A673 (cell line): ENCODE results near the gene MANSC4.

Source experiments
- EZH2 ChIP-seq: fragments of 200-600 bp; sonication (generic); IDR thresholded peaks from 2 replicates; pipeline ENCODE4 v1.6.1; 2017; ENCODE audit warnings: borderline replicate concordance, low read depth, mild to moderate bottlenecking, mixed read lengths, antibody characterized with exemption, low read length; ENCODE audit not compliant: poor library complexity, severe bottlenecking
- TF ChIP-seq, protein P1 (sequence below): fragments of 300-800, 200-600 bp; sonication (generic); conservative IDR thresholded peaks from 2 replicates; pipeline ENCODE4 v1.5.1; 2017; ENCODE audit warnings: low read depth, mild to moderate bottlenecking, antibody characterized with exemption, low read length, moderate library complexity, mixed read lengths

DNA sequence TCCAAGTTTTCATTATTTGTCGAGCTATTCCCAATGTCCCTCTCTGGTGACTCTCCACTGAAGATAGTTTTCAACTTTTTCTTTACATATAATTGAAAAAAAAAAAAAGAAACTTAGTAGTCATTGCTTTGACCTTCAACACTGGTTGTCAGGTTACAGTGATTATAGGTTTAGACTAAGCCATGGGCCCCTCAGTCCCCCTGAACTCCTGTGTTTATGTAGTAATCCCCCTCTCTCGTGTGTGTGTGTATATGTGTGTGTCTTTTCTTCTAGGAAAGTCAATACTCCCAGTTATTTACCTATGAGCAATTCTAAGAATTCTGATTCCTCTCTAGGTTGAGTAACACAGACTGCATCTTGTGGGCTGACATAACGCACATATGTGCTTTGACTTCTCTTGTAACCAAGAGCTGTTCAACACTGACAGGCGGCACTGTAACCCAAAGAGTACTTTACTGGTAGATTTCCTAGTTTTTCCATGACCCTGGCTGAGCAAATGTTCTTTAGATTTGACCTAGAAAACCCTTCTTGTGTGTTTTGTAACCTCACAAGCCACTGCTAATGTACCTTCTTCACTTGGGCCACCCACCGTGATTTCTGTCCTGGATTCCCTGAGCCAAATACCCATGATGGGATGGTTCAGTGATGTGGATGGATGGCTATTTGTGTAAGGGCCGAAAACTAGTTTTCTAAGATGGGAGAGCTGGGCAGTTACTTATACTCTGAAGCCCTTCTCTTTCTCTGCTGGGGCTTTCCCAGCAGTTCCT is 15.0 kb upstream of the MANSC4 start:
- TF ChIP-seq, protein P1, sequence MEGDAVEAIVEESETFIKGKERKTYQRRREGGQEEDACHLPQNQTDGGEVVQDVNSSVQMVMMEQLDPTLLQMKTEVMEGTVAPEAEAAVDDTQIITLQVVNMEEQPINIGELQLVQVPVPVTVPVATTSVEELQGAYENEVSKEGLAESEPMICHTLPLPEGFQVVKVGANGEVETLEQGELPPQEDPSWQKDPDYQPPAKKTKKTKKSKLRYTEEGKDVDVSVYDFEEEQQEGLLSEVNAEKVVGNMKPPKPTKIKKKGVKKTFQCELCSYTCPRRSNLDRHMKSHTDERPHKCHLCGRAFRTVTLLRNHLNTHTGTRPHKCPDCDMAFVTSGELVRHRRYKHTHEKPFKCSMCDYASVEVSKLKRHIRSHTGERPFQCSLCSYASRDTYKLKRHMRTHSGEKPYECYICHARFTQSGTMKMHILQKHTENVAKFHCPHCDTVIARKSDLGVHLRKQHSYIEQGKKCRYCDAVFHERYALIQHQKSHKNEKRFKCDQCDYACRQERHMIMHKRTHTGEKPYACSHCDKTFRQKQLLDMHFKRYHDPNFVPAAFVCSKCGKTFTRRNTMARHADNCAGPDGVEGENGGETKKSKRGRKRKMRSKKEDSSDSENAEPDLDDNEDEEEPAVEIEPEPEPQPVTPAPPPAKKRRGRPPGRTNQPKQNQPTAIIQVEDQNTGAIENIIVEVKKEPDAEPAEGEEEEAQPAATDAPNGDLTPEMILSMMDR = no peak
- no peak for TF ChIP-seq EZH2
